Tongue (tissue), 2 donors: ENCODE measurements around the gene ELF2. TPM values are rescaled to one million over a fixed set of nuclear protein-coding genes. Genes with fewer than 3 reads are reported as not detected.
"Not testable (repeated sequence)": the region's sequence is repeated elsewhere in the genome, so short reads cannot be mapped to it uniquely, and the experiment has no call there.

ENCODE experiments used
- DNase-seq: peaks from one replicate; pipeline ENCODE4 v3.0.0-alpha.2; 2015
- total RNA-seq: library from RNA; depleted of rRNA; stranded (reverse); fragments of >200 nt; gene quantifications from one replicate; pipeline ENCODE4 v1.2.3, GENCODE V29; 2014

ELF2 gene
- total RNA-seq, result 119 TPM

DNA sequence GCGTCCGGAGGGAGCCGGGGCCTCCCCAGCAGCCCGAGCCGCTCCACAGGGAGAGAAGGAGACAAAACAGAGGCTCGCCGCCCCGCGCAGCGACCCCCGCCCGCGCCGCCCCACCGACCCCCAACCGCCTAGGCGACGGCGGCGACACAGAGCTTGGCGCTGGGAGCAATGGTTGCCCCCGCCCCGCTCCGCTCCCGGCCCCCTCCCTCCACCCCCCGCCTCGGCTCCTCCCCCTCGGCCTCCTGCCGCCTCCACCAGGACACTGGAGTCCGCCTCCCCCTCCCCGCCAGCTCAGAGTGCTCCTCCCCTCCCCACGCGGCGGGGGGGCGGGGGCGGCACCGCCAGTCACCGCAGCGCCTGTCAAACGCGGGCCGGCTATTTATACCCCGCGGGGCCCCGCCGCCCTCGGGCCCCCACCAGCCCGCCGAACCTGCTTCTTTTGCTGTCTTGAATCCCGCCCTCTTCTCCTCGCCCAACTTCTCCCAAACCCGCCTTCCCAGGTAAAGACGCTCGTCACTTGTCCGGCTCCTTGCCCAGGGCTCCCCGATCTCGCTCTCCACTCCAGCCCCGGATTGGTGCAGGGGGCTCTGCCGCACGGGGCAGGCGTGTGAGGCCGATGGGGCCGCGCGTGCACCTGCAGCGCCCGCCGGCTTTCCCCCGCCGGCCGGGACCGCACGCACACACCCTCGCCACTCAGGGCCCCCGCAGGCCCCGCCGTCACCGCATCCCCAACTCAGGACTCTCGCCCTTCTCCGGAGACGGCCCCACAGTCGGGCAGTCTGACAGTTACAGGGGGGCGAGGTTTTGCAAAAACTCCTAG lies at the start of gene ELF2:
TSS of gene ELF2 (minus strand) at position 170 of the 820 bp plus-strand sequence. CDS start 39,517 bp downstream, outside the sequence.
- peak; percentile 96 for DNase-seq

DNA sequence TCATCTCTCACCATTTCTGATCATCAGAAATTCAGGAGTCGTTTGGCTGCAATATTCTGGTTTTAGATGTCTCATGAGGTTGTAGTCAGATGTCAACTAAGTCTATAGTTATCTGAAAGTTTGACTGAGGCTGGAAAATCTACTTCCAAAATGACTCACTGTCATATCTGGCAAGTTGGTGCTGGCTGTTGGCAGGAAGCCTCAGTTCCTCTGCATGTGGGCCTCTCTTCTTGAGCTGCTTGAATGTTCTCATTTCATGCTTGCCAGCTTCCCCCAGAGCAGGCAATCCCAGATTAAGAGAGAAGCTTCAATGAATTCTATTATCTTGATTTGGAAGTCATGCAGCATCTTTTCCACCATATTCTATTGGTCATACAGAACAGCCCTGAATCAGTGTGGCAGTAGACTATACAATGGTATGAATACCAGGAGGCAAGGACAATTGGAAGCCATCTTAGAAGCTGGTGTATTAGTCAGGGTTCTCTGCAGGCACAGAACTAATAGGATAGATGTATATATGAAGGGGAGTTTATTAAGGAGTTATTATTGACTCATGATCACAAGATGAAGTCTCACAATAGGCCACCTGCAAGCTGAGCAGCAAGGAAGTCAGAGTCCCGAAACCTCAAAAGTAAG lies 46.8 kb upstream of the ELF2 start:
- DNase-seq, result no peak

DNA sequence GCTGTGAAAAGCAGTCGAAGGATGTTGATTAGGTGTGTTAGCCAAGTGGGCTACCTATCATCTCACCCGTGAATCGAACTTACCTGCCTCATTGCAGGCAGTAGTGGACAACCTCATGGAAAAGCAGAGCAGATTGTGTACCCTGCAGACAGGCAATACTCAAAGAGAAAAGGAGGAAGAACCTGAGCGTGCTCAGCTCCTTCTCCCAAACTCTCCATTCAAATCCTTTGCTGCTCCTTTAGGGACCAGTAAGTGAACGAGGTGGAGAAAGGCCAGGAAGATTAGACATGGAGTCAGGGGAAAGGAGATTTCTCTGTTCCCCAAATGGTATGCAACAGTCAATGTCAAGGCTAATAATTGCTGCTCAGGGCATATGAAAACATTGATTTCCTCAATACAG lies 45.2 kb upstream of the ELF2 start:
- DNase-seq, result no peak

DNA sequence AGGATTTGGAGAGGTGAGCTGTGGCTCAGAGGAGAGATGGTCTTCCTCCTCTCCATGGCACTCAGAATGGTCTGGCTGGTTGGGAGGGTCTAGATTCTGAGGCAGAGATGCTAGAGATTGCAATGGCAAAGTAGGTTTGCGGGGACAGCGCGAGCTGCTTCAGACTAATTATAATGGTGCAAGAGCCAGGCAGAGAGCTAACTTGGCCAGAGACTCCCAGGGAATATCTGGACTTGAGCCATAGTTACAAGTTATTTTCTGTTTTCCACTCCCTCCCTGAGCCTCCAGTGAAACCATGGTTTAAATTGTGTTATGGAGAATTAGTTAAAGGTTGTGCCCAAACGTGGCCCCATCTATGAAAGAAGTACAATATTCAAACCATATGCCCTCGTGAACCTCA lies 44.7 kb upstream of the ELF2 start:
- no peak for DNase-seq

DNA sequence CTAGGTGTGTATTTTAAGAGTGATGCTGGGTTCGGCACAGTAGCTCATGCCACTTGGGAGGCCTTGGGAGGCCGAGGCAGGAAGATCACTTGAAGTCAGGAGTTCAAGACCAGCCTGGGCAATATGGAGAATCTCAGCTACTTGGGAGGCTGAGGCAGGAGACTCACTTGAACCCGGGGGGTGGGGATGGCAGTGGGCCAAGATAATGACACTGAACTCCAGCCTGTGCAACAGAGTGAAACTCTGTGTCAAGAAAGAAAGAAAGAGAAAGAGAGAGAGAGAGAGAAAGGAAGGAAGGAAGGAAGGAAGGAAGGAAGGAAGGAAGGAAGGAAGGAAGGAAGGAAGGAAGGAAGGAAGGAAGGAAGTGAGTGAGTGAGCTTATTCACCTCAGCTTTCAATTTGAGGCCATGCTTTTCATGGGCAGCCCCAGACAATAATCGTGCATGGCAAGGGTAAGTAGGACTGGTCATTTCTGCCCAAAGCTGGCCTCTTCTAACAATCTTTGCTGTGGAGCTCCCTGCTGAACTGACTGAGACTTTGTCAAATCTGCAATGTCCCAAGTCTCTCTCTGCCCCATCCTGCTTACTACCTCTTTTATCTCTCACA lies 42.5 kb upstream of the ELF2 start:
- no peak for DNase-seq

DNA sequence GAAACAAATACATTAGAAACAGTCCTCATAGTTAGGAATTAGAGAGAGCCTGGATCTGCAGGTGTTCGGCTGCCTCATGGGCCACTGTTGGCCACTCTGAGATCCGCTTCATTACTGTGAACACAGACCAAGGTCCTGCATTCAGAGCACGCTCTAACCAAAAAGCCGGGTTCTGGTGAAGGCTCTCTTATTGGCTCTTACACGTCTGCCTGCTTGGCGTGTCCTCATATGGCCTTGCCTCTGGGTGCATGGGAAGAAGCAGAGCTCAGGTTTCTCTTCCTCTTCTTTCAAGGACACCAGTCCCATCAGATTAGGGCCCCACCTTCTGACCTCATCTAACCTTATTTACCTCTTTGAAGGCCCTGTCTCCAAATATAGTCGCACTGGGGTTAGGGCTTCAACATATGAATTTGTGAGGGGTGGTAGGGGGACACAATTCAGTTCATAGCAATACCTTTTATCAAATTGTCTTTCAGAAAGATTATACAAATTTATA lies 37.1 kb upstream of the ELF2 start:
- DNase-seq, result peak; percentile 19

DNA sequence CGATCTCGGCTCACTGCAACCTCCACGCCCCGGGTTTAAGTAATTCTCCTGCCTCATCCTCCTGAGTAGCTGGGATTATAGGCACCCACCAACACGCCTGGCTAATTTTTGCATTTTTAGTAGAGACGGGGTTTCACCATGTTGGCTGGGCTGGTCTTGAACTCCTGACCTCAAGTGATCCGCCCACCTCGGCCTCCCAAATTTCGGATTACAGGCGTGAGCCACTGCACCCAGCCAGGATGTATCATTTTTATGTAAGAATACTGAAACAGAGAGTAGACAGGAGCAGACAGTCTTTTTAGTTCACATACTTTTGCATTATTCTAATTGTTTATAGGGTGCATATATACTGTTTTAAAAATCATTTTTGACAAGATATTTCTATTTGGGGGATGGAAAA lies 36.6 kb upstream of the ELF2 start:
- not testable (repeated sequence) for DNase-seq

DNA sequence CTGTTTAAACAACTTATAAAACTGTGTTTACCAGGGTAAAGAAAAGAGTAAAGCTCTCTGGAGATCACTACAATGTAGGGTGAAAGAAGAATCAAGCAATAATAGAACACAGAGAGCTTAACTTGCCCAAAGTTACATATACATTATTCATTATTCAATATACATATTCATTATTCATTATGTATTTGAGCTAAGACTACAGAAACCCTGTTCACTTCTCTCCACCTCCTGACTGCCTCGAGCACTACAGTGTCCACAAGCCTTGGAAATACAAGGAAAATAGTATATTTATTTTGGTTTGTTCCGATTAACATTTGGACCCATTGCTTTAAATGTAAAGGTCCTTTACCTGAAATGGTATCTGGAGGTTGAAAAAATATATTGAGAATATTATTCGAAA lies 35.9 kb upstream of the ELF2 start:
- no peak for DNase-seq

DNA sequence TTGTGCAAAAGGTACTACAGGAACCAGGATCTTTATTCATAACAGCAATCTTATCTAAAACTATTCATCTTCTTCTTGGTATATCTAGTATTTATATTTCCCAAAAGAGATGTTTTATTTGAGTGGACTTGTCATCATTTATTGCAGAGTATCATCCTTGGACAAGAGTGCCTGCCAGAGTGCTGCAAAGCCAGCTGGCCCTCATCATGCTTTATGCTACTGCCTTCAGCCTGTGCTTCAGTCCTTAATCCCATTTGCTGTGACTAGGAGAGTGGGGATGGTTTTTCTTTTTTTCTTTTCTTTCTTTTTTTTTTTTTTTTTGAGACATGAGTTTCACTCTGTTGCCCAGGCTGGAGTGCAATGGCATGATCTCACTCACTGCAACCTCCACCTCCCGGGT lies 33.5 kb upstream of the ELF2 start:
- no peak for DNase-seq

DNA sequence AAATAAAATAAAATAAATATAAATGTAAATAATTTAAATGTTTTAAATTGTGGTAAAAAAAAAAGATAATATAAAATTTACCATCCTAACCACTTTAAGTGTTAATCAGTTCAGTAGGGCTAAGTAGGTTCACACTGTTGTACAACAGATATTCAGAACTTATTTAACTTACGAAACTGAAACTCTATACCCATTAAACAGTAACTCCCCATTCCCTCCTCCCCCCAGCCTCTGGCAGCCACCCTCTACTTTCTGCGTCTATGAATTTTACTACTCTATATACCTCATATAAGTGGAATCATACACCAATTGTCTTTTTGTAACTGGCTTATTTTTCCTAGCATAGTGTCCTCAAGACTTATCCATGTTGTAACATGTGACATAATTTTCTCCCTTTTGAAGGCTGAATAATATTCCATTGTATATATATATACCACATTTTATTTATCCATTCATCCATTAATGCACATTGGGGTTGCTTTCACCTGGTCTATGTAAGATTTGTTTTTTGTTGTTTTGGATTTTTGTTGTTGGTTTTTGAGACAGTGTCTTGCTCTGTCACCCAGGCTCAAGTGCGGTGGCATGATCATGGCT lies 32.5 kb upstream of the ELF2 start:
- no peak for DNase-seq

DNA sequence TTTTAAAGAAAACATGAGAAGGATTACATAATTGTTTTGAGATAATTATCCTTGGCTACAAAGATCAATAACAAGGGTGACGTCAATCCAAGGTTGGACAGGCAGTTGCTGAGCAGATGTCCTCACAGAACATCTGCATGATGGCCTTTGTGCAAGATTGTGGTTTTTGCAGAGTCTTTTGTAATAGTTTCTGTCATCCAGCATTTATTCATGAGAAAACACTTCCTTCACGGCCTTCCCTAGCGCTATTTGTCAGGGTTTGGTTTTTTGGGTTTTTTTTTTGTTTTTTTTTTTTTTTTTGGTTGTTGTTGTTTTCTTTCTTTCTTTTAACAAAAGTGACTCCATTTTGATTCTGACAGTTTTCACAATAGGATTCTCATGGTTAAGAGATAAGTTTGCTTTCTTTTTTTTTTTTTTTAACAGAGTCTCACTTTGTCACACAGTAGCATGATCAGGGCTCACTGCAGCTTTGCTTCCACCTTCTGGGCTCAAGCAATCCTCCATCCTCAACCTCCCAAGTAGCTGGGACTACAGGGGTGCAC lies 31.5 kb upstream of the ELF2 start:
- DNase-seq, result peak; percentile 40

DNA sequence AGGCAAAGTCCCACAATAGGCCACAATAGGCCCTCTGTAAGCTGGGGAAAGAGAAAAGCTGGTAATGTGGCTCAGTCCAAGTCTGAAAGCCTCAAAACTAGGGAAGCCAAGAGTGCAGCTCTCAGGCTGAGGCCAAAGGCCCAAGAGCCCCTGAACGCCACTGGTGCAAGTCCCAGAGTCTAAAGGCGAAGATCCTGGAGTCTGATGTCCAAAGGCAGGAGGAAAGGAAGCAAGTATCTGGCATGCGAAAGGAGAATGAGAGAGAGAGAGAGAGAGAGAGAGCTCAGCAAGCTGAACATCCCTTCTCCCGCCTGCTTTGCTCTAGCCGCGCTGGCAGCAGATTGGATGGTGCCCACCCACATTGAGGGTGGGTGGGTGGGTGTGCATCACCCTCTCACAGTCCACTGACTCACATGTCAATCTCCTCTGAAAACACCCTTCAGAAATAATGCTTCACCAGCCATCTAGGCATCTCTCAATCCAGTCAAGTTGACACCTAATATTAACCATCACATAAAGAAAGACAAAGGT lies 30.9 kb upstream of the ELF2 start:
- DNase-seq, result no peak

DNA sequence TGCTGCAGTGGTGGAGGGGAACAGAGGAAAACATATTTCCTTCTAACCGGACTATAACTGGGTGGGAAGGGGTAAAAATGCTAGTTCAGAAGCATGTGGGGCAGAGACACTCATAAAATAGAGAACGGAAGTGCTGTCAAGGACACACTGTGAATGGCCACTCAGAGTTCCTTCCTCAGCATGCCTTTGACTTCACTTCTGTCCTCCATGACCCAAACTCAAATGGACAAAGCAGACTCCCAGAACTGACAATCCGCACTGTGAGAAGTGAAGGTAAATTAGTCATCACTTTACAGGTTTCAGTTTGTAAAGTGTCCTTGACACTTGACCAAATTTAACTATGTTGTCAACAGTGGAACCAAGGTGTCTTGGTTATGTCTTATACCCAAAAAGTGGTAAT lies 30.2 kb upstream of the ELF2 start:
- DNase-seq, result no peak

DNA sequence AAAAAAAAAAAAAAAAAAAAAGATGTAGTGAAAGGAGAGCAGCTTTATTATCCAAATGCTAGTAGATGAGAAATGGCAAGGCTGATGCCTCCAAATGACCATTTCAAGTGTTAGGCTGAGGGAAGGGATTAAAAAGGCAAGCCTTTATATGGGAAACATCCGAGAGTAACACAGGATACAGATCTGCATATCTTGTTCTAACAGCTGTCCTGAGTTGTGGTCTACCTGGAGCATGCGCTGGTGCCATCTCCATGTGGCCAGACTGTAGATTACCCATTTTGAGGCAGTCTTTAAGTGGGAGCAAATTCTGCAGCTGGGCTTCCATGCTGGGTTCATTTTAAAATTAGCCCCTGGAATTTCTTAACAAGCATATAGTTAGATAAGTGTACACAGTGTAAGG lies 26.0 kb upstream of the ELF2 start:
- no peak for DNase-seq

DNA sequence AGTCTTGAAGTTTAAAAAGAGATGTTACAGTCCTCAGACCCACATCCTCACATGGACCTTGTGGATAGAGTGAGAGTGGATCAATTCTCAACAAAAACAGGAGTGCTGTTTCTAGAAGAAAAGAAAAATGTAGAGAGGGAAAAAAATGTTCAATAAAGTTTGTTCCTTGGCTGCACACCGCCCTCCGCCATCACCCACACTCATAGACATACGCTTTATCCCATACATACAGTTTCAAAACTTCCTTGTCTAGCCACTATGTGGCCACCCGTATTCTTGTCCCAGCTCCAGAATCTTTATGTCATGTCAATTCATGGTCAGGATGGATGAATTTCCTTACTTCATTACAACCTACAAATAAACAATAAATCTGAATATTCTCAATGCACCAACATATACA lies 23.5 kb upstream of the ELF2 start:
- DNase-seq, result no peak

DNA sequence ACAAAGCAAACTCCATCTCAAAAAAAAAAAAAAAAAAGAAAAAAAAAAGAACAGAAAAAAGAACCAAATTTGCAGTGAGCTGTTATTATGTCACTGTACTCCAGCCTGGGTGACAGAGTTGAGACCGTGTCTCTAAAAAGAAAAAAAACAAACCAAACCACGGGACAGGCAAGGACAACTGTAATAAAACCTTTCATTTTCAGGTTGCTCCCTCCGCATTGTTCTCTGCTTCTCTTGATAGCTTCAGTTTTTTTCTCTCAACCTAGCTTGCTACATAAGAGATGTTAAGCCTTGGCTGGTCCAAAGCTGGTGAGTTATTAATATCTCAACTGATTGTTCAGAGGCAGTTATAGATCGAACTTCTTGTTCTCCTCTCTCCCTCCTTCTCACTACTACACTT lies 23.1 kb upstream of the ELF2 start:
- no peak for DNase-seq

DNA sequence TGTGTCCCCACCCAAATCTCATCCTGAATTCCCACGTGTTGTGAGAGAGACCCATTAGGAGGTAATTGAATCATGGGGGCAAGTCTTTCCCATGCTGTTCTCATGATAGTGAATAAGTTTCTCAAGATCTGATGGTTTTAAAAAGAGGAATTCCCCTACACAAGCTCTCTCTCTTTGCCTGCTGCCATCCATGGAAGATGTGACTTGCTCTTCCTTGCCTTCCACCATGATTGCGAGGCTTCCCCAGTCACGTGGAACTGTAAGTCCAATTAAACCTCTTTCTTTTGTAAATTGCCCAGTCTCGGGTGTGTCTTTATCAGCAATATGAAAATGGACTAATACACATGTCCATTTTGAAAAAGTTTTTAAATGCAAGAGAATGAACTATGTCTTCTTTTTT lies 20.2 kb upstream of the ELF2 start:
- not testable (repeated sequence) for DNase-seq

DNA sequence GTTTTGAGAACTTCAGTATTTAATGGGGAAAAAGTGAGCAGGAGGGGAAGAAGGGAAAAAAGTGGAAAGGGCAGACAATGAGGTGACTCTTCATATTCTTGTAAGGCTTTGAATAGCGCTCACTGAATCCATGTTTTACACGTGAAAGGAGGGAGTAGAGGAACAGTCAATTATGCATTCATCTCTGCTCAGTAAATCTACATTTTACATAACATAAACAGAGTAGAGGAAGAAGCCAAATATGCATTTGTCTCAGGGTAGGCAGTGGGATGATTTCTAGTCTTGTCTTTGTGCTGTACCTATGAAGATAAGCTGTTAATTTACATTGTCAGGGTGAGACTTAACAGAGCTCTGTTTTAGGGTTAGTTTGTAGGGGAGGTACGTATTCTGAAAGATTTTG lies 19.4 kb upstream of the ELF2 start:
- no peak for DNase-seq

DNA sequence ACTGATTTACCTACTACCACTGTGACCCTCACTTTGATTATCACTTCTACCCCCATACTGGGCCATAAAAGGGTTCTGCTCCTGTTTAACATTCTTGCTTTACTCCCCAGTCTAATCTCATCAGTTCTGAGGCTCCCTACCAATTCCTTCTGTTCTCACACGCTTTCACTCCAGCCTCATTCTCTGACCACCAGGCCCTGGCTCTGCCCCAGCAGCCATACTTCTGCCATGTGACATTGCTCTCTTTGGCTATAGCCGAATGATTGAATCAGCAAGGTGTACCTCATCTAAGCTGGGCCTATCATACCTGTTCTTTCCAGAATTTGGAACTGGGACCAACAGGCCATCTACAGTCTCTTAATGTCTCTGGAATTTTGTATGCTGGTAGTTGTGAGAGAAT lies 14.4 kb upstream of the ELF2 start:
- no peak for DNase-seq

DNA sequence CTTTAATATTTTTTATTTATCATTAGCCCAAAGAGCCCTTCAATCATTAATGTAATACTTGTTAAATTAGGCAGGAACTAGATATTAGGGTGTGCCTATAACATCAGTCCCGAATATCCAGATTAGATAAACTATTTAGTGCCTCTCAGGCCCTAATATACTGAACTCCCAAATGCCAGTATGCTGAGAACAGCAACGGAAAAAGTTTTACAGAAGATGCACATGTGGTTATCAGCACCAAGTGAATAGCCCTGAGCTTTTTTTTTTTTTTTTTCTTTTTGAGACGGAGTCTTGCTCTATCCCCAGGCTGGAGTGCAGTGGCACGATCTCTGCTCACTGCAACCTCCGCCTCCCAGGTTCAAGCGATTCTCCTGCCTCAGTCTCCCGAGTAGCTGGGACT lies 13.0 kb upstream of the ELF2 start:
- no peak for DNase-seq

DNA sequence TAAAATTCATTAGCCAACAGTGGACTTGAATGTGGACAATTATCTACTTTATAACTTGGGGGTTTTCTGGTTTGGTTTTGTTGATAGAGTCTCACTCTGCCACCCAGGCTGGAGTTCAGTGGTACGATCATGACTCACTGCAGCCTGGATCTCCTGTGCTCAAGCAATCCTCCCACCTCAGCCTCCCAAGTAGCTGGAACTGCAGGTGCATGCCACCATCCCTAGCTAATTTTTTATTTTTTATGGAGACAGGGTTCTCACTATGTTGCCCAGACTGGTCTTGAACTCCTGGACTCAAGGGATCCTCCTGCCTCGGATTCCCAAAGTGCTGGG lies 12.4 kb upstream of the ELF2 start:
- DNase-seq, result no peak

DNA sequence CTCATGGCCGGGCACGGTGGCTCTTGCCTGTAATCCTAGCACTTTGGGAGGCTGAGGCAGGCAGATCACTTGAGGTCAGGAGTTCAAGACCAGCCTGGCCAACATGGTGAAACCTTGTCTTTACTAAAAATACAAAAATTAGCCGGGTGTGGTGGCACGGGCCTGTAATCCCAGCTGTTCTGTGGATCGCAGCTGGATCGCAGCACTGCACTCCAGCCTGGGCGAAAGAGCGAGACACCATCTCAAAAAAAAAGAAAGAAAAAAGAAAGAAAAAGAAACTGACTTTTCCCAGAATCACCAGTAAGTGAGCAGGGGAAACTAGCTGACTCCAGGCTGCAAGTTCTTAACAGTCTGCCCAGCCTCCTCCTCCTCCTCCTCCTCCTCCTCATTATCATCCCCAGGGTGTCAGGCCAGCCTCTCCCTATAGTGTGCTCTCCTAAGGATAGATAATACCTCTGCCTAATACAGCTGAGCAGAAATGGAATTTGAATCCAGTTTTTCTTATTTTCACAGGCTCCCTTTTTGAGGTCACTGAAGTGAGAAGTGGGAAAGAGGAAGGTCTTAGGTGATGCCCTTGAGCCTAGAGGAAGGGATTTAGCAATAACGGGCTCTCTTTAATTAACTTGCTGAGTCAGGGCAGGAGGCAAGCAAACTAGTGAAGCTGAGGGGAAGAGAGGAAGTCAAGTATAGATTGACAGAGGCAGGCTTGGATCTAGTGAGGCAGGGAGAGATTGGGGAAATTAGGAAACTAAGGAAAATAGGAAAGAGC lies 11.8 kb upstream of the ELF2 start:
- no peak for DNase-seq
